Activated T-cell treated with anti-CD3 and anti-CD28 coated beads, Interleukin-2, amount 50 U/mL, for 72 hours (primary cell): Measurements from ENCODE around the gene ZNF598. TPM values are rescaled to one million over a fixed set of nuclear protein-coding genes. Genes with fewer than 3 reads are reported as not detected.

Experiments used
- ATAC-seq, 2 donors: fragments of 150-1000 bp; cut with Tn5 transposase; replicated peaks in 1 of 2; 2 replicates each; pipeline ENCODE4 v1.10.0; 2021; ENCODE audit warnings: moderate library complexity in 2 of 2, mild to moderate bottlenecking in 1 of 2
- DNase-seq, 2 donors: peaks; one replicate each; pipeline ENCODE4 v3.0.0; 2021 to 2022; ENCODE audit warnings: mixed read lengths in 1 of 2
- H3K27ac Mint-ChIP-seq: one replicate; pipeline ENCODE4 v1.8.0; 2022; ENCODE audit warnings: mild to moderate bottlenecking, moderate library complexity, mixed read lengths
- H3K27me3 Mint-ChIP-seq: one replicate; pipeline ENCODE4 v1.8.0; 2022; ENCODE audit warnings: low read depth, mixed read lengths
- H3K36me3 Mint-ChIP-seq, 2 donors: one replicate each; pipeline ENCODE4 v1.8.0; 2022; ENCODE audit warnings: mixed read lengths in 2 of 2, mild to moderate bottlenecking in 1 of 2; ENCODE audit not compliant: insufficient read depth in 2 of 2
- H3K4me1 Mint-ChIP-seq: one replicate; pipeline ENCODE4 v1.8.0; 2022; ENCODE audit warnings: low read depth, mixed read lengths
- H3K4me3 Mint-ChIP-seq, 2 donors: one replicate each; pipeline ENCODE4 v1.8.0; 2022; ENCODE audit warnings: mild to moderate bottlenecking in 2 of 2, mixed read lengths in 2 of 2, moderate library complexity in 2 of 2
- H3K9me3 Mint-ChIP-seq, 2 donors: one replicate each; pipeline ENCODE4 v1.8.0; 2022; ENCODE audit warnings: mixed read lengths in 2 of 2
- total RNA-seq, 2 donors: library from RNA; stranded (reverse); gene quantifications; one replicate each; pipeline ENCODE4 v1.2.3, GENCODE V29; 2022

Gene ZNF598
- total RNA-seq, 2 donors from 2014 or later = 87.1 to 110 TPM

DNA sequence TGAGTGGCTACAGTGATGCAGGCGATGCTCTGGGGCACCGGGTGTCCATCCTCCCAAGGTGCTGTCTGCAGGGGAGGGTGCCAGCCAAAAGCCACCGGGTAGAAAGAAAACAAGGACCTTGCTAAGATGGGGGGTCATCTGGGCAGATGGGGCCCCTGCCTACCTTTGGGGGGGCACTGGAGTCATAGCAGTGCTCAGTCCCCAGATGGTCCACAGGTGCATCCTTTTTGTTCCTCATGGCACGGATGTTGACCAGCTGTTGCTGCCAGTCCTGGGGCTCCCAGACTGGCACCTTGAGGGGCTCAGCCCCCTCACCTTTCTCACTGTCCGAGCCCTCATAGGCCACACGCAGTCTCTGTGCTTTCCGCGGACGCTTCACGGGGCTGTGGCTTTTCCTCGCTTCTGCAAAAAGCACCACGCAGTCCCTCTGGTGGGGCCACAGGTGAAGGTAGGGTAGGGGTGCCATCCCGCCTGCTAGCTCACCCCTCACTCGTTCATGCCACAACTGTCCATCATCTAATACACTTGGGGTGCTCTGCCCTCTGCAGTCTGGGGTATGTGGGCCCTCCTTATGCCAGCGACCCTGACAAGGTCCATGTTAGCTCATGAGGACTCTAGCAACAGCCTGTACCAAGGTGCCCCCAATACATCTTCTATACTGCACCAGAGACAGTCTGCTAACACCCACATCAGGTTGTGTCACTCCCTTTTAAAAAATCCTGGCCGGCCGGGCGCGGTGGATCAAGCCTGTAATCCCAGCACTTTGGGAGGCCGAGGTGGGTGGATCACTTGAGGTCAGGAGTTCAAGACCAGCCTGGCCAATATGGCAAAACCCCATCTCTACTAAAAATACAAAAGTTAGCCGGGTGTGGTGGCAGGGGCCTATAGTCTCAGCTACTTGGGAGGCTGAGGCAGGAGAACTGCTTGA is 36.6 kb upstream of the ZNF598 start:
- Mint-ChIP-seq H3K27ac (no peak overlapping the region), H3K36me3 (peaks cover 0 to under 1% of the 10 kb centered on the region in 2 donors), H3K9me3 (no peaks in the 10 kb centered on the region), H3K27me3 (no peaks in the 10 kb centered on the region), H3K4me3 (peak overlapping the region; percentile 91 to 92), H3K4me1 (peaks cover 18% of the 10 kb centered on the region)
- DNase-seq (no peak), ATAC-seq (no peak)

GRCh38 chr16:2044541-2044940 is 34.9 kb upstream of the ZNF598 start:
- Mint-ChIP-seq H3K4me3 (no peak overlapping the region), H3K36me3 (no peaks in the 10 kb centered on the region), H3K9me3 (no peaks in the 10 kb centered on the region), H3K27ac (no peak overlapping the region), H3K4me1 (peaks cover 18% of the 10 kb centered on the region), H3K27me3 (no peaks in the 10 kb centered on the region)
- DNase-seq (no peak), ATAC-seq (no peak)

GRCh38 chr16:2043667-2044451 is 34.2 kb upstream of the ZNF598 start:
- H3K4me1 Mint-ChIP-seq = peaks cover 14% of the 10 kb centered on the region
- DNase-seq (no peak), ATAC-seq (no peak)
- H3K4me3 Mint-ChIP-seq = no peak overlapping the region
- no peaks in the 10 kb centered on the region for H3K9me3 Mint-ChIP-seq
- H3K27ac Mint-ChIP-seq = no peak overlapping the region
- no peaks in the 10 kb centered on the region for H3K27me3 Mint-ChIP-seq
- H3K36me3 Mint-ChIP-seq = no peaks in the 10 kb centered on the region

- ATAC-seq (no peak), DNase-seq (no peak)
- peaks cover 7% of the 10 kb centered on the region for H3K4me1 Mint-ChIP-seq
- H3K36me3 Mint-ChIP-seq = no peaks in the 10 kb centered on the region
- H3K9me3 Mint-ChIP-seq = no peaks in the 10 kb centered on the region
- H3K27me3 Mint-ChIP-seq = no peaks in the 10 kb centered on the region
- H3K4me3 Mint-ChIP-seq = no peak overlapping the region
- no peak overlapping the region for H3K27ac Mint-ChIP-seq
Observed at GRCh38 chr16:2042986-2043666, 33.5 kb upstream of the ZNF598 start.

DNA sequence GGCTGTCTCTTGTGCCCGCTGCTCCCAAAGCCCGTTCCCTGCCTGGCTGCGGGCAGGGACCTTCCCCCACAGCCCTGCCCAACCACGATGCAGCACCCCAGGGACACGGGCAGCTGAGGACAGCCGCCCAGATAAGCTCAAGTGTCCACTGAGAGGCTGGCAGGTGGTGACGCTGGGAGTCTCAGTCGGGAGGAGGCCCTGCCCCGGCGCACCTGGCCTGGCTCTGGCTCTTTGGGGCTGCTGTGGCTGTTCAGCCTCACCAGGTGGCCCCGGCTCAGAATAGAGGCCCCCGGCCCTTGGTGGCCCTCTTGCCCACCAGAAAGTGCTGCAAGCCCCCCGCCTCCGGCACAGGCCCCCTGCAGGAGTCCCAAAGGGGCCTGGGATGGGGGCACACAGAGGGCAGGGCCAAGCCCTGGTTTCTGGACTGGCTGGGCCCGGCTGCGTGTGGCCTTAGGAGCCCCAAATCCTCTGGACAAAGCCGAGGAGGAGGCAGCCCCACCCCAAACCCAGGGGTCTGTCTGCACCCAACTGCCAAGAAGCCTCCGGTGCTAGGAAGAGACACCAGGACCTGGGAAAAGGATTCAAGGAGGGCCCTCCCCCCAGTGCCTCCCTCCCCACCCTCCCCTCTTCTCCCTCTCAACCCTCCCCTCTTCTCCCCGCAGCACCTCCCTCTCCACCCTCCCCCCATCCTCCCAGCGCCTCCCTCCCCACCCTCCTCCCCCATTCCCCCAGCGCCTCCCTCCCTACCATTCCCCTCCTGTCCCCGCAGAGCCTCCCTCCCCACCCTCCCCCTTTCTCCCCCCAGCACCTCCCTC is 32.8 kb upstream of the ZNF598 start:
- H3K4me1 Mint-ChIP-seq = peaks cover 7% of the 10 kb centered on the region
- DNase-seq (no peak), ATAC-seq (no peak)
- H3K9me3 Mint-ChIP-seq = no peaks in the 10 kb centered on the region
- H3K27me3 Mint-ChIP-seq = no peaks in the 10 kb centered on the region
- H3K27ac Mint-ChIP-seq = no peak overlapping the region
- H3K4me3 Mint-ChIP-seq = no peak overlapping the region
- no peaks in the 10 kb centered on the region for H3K36me3 Mint-ChIP-seq

DNA sequence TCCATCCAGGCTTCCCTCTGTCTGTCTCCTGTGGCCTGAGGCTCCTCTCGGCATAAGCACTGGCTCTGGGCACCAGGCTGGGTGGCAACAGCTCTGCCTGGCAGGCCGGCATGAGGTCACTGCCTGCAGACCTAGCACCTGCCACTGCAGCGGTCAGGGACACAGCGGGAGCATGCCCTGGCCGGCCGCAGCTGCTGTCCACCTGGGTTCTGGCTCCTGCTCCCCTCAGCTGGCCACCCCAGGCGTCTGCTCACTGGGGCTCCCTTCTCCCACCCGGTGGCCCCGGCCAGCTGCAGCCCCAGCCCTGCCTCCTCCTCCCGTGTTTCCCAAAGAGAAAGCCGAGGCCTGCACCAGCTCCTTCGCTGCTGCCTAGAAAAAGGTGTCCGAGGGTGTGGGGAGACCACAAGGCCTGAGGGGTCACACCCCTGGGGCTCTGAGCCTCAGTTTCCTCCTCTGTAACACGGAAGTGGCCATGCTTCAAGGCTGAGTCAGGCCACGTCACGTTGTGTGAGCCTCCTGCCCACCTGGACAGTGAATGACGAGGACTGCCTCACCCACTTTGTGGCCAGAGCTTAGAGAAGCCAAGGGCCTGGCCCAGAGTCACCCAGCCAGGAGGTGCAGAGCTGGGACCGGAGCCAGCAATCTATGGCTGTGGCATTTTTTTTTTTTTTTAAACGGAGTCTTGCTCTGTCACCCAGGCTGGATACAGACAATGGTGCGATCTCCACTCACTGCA is 31.3 kb upstream of the ZNF598 start:
- ATAC-seq (no peak), DNase-seq (no peak)
- Mint-ChIP-seq H3K4me3 (no peak overlapping the region), H3K9me3 (no peaks in the 10 kb centered on the region), H3K27ac (no peak overlapping the region), H3K36me3 (no peaks in the 10 kb centered on the region), H3K27me3 (no peaks in the 10 kb centered on the region), H3K4me1 (no peaks in the 10 kb centered on the region)

- Mint-ChIP-seq H3K27ac (no peak overlapping the region), H3K4me1 (no peaks in the 10 kb centered on the region), H3K9me3 (no peaks in the 10 kb centered on the region), H3K27me3 (no peaks in the 10 kb centered on the region), H3K36me3 (no peaks in the 10 kb centered on the region), H3K4me3 (no peak overlapping the region)
- ATAC-seq = no peak
- no peak for DNase-seq
Observed at GRCh38 chr16:2040041-2040786, 30.6 kb upstream of the ZNF598 start.

- Mint-ChIP-seq H3K27ac (no peak overlapping the region), H3K9me3 (no peaks in the 10 kb centered on the region), H3K27me3 (no peaks in the 10 kb centered on the region), H3K4me1 (no peaks in the 10 kb centered on the region), H3K4me3 (no peak overlapping the region), H3K36me3 (no peaks in the 10 kb centered on the region)
- ATAC-seq (no peak), DNase-seq (no peak)
Observed at GRCh38 chr16:2039274-2040031, 29.8 kb upstream of the ZNF598 start.

DNA sequence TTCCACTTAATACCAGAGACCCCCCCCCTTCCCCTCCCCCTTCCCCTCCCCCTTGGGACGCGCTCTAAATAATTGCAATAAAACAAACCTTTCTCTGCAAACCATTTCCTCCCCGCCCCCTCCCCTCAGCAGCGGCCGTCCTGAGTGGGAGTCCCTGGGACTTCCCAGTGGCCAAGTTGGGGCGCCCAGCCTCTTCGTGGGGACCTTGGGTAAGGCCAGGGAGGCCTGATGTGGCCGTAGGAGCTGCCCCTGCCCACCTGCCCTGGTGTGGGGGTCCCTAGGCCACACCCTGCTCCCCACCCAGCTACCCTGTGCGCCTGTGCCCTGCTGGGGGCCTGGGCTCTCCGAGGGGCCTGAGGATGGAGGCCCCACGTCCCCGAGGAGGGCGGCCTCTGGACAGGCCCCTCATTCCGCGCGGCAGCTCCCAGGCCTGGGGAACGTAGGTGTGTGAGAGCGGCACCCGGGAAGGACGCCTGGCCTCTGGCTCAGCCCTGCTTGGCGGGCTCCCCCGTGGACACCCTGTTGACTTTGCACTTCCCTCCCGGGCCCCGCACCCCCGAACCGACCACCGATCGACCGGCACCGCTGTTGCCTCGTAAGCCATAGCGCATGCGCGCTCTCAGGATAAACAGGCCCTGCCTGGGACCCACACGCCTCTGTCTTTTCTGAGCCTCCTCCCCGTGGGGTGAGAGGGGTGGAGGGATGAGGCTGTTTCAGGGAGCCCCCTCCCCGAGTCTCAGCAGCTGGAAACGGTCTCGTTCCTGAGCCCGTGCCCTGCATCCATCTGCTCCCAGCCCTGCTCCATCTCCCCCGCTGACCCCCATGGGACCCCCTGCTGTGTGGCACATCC is 29.0 kb upstream of the ZNF598 start:
- Mint-ChIP-seq H3K9me3 (no peaks in the 10 kb centered on the region), H3K27me3 (no peaks in the 10 kb centered on the region), H3K4me3 (no peak overlapping the region), H3K36me3 (no peaks in the 10 kb centered on the region), H3K4me1 (no peaks in the 10 kb centered on the region), H3K27ac (no peak overlapping the region)
- ATAC-seq = no peak
- no peak for DNase-seq

- ATAC-seq (no peak), DNase-seq (no peak)
- Mint-ChIP-seq H3K36me3 (no peaks in the 10 kb centered on the region), H3K27me3 (no peaks in the 10 kb centered on the region), H3K4me1 (no peaks in the 10 kb centered on the region), H3K4me3 (no peak overlapping the region), H3K9me3 (no peaks in the 10 kb centered on the region), H3K27ac (no peak overlapping the region)
Observed at GRCh38 chr16:2037647-2038381, 28.2 kb upstream of the ZNF598 start.
